ENCODE results near the gene SLC15A1.

DNA sequence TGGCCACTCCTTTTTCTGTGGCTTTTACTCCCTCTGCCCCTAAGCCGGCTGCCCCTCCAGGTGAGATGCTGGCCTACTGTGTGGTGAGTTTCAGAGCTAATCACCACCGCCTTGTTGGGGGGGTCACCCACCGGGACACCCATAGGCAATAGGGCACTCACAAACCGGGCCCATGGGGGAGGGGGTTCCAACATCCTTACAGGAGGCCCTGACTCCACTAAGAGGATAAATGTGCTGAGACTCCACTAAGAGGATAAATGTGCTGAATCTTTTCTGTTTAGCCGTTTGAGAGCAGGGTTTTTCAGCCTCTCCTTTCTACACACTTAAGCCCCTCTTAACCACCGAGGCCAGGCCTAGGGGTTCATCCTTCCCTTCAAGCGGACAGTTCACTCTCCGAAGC is 73.7 kb downstream of the SLC15A1 start:
- TF ChIP-seq, protein P1, sequence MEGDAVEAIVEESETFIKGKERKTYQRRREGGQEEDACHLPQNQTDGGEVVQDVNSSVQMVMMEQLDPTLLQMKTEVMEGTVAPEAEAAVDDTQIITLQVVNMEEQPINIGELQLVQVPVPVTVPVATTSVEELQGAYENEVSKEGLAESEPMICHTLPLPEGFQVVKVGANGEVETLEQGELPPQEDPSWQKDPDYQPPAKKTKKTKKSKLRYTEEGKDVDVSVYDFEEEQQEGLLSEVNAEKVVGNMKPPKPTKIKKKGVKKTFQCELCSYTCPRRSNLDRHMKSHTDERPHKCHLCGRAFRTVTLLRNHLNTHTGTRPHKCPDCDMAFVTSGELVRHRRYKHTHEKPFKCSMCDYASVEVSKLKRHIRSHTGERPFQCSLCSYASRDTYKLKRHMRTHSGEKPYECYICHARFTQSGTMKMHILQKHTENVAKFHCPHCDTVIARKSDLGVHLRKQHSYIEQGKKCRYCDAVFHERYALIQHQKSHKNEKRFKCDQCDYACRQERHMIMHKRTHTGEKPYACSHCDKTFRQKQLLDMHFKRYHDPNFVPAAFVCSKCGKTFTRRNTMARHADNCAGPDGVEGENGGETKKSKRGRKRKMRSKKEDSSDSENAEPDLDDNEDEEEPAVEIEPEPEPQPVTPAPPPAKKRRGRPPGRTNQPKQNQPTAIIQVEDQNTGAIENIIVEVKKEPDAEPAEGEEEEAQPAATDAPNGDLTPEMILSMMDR (IDR thresholded peaks at IDR 0.05), result no peak
- TF ChIP-seq POLR2AphosphoS5 (IDR thresholded peaks at IDR 0.05) (no peak), POLR2A (IDR thresholded peaks at IDR 0.05) (no peak)
